ENCODE measurements around the gene RPL32.

- TF ChIP-seq CTCF (conservative IDR thresholded peaks at IDR 0.05; ENCODE audit: low read length): no peak
- TF ChIP-seq EZH2phosphoT487 (IDR thresholded peaks at IDR 0.05; ENCODE audit: borderline replicate concordance): no peak
Observed at GRCh38 chr3:12859840-12860239, 18.5 kb upstream of the RPL32 start.
